GM12891 (cell line): ENCODE data around the gene ZNF830.

Source experiments
- PAX5 ChIP-seq: IDR thresholded peaks from 2 replicates; pipeline ENCODE4 v1.6.1; 2011; ENCODE audit warnings: low read length, moderate library complexity, mild to moderate bottlenecking; ENCODE audit not compliant: insufficient read depth, severe bottlenecking
- POLR2A ChIP-seq: IDR thresholded peaks from 2 replicates; pipeline ENCODE4 v1.6.1; 2011; ENCODE audit warnings: low read depth, low read length, control low read depth
- POLR2AphosphoS5 ChIP-seq: IDR thresholded peaks from 2 replicates; pipeline ENCODE4 v1.6.1; 2011; ENCODE audit warnings: low read depth, low read length, control low read depth
- POU2F2 ChIP-seq: IDR thresholded peaks from 2 replicates; pipeline ENCODE4 v1.6.1; 2011; ENCODE audit warnings: low read depth, mild to moderate bottlenecking, control low read depth, low read length, moderate library complexity
- SPI1 ChIP-seq: IDR thresholded peaks from 2 replicates; pipeline ENCODE4 v1.6.1; 2011; ENCODE audit warnings: low read depth, low read length, control low read depth
- TAF1 ChIP-seq: IDR thresholded peaks from 2 replicates; pipeline ENCODE4 v1.6.1; 2011; ENCODE audit warnings: low read depth, low read length, control low read depth

GRCh38 chr17:34996422-34997285 lies 35.3 kb downstream of the ZNF830 start:
- TF ChIP-seq POLR2A (no peak), POLR2AphosphoS5 (no peak), TAF1 (no peak), SPI1 (no peak), PAX5 (no peak), POU2F2 (no peak)
